Bone marrow (tissue), 2 donors: ENCODE measurements around the gene MRPL36.
"Not testable (repeated sequence)": the region's sequence is repeated elsewhere in the genome, so short reads cannot be mapped to it uniquely, and the experiment has no call there.

Experiments used
- DNase-seq, 2 donors: peaks; one replicate each; lab custom pipeline; 2025; lab: John Stamatoyannopoulos, UW

MRPL36 gene

DNA sequence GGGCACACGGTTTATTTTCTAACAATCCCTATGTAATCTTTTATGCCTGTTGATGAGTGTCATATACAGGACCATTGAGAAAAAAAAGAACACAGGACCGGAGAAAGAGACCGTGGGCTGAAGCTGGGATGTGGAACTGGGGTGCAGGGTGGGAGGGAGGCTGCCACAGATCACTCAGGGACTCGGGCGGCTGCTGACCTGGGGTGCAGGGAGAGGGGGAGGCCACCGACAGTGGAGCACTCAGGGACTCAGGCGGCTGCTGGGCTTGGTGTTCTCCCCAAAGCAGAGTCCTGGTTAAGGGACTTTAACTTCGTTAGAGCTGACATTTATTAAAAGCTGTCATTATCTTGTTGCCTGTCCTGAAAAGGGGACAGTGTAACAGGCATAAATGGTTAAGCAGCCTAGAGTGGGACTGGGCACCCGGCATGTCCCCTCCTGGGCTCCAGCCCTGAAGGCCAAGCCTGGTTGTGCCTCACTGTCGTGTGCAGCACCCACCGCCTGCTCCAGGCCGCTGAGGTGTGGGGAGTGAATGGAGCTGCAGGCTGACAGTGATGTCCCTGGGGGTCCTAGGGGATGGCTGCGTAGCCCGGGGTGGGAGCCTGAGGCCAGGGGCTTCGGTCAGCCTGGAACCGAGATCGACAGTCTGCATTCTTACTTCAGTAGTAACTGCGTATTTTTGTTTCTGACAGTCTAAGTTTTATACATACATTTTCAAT lies 15.6 kb upstream of the MRPL36 start:
- DNase-seq, result no peak

DNA sequence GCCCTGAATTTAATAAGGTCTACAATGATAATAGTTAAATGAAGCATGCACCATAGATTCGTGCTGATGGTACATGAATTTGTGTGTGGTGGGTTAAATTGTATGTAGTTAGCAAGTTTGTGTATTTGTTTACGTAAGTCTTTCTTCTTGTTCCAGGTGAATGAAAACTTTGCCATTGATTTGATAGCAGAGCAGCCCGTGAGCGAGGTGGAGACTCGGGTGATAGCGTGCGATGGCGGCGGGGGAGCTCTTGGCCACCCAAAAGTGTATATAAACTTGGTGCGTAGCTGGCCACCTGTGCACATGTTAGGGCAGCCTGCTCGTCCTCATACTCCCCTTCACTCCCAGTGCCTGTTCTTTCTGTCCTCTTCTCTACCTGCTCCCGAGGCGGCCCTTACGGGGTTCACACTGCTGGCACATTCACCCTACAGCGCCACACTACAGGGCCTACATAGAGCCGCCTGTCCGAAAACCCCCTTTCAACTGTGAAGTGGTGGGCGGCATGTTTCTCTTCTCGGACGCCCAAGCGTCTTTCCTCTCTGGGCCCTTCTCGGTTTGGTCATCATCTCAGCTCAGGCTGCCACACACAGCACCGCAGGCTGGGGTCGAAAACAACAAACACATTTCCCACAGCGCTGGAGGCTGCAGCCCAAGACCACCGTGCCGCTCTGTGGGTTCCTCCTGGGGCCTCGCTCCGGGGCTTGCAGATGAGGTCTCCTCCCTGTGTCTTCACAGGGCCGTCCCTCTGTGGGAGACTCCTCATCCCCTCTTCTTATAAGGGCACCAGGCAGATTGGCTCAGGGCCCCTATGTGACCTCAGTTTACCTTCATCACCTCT lies 14.8 kb upstream of the MRPL36 start:
- no peak for DNase-seq

DNA sequence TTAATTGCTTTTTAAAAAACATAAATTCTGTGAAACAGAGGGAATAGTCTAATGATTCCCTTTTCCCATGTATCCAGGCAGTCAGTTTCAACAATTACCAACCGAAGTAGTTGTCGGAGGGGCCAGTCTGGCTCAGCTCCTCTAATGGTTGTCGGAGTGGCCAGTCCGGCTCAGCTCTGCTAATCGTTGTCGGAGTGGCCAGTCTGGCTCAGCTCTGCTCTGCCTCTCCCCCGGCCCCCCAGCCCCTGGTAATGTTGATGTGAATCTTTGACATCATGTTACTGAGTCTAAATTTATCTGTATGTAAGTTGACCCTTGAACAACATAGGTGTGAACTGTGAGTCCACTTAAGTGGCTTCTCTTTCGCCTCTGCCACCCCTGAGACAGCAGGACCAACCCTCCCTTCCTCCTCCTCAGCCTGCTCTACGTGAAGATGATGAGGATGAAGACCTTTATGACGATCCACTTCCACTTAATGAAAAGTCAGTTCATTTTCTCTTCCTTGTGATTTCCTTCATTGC lies 11.0 kb upstream of the MRPL36 start:
- DNase-seq, result no peak

DNA sequence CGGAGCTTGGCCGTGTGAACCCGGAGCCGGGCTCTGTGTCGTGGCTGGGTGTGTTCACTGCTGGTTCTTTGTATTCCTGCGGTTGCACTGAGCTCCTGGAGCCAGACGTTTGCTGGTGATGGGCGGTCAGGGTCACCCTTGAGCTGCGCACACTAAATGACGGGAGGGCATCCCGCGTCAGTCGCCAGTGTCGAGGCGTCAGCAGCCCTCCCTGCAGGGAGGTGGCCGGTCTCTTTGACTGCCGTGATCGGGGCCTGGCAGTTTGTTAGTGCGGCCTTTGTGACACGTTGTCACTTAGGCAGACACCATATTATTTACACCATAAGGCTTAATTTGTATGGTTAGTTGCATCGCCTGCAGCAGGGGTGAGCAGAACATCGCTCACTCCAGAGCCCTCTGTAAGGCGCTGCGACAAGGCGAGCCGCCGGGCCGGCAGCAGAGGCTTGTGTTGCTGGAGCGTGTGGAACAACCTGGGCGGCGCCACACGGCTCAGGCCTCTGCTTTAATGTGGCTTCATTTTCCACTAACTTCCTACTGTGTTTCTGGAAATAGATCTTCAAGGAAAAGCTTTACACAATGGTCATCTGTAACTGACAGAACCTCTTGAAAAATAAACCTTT lies 9.9 kb upstream of the MRPL36 start:
- no peak for DNase-seq

- no peak for DNase-seq
Measured at GRCh38 chr5:1808439-1808838, 8.8 kb upstream of the MRPL36 start.

DNA sequence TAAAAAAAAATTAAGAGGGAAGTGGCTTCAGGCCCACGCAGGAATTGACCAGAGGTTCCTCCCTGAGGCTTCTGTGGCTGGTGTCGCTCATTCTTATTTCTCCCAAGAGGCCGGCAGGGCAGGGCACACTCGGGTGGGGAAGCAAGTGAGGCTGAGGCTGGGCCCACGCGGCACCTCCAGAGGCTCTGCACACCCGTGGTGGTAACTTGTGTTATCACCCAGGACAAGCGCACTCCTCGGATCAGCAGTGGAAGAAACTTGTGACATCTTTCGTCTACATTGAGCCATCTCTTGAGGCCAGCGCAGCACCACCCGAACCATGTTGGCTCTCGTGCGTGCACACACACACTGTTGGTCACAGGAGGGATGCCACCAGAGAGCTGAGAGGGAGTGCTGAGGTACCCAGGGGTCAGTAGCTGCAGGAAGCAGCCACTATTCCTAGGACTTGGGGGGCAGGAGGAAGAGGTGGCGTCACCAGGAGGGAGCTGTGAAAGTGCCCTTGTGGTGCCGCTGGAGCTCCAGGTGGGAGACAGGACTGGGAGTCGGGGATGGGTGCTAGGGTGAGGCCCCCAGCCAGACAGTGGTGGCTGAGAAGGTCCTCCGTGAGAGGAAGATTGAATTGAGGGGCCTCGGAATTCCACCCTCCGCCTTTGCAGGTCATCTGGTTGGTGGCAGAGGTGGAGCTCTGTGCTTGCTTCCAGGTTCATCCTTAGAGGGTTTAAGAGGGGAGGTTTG lies 8.0 kb upstream of the MRPL36 start:
- no peak for DNase-seq

DNA sequence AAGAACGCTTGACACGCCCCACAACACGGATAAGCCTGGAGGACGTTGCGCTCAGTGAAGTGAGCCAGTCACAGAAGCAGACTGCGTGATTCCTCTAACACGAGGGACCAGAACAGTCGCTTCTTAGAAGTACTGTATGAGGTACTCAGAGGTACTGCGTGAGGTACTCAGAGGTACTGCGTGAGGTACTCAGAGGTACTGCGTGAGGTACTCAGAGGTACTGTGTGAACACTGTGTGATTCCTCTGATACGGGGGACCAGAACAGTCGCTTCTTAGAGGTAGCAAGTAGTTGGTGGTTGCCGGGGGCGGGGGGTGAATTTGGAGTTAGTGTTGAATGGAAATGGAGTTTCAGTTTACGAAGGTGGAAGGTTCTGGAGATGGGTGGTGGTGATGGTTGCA lies 7.3 kb upstream of the MRPL36 start:
- no peak for DNase-seq

- DNase-seq, result no peak
Measured at GRCh38 chr5:1806199-1806598, 6.6 kb upstream of the MRPL36 start.

DNA sequence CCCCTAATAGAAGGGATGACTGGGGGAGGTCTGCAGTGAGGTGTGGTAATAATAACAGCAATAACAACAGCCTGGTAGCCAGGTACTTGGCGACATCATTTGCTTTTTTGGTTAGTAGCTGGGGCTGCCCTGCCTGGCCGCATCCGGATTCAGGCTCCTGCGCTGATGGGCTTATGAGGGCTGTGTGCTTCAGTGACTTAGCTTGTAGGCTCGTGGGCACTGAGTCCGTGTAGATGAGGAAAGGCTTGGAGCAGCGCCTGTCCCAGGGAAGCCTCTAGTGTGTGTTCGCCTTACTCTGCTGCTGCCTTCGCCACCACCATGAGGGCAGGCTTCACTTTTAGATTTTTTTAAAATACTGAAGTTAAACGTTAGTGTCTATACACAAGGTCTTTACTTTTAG lies 6.1 kb upstream of the MRPL36 start:
- DNase-seq, result no peak

DNA sequence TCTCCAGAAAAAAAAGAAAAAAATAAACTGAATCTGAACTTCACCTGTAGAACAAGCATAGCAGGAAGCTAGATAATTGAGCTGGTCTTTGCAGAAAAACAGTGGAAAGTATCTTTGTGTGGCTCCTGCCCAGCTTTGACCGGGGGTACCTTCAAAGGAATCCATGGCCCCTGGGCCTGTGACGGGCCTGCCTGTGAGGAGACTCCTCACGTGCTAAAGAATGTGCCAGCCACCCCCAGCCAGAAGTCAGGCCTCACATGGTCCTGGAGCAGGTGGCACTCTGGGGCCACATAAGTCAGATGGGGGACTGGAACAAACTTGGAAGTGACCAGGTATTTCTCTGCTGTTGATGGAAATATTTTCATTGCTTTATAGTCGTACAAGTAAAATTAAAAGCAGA lies 5.7 kb upstream of the MRPL36 start:
- DNase-seq, result no peak

- no peak for DNase-seq
Measured at GRCh38 chr5:1804001-1804690, 4.5 kb upstream of the MRPL36 start.

- no peak for DNase-seq
Measured at GRCh38 chr5:1803192-1803591, 3.6 kb upstream of the MRPL36 start.

DNA sequence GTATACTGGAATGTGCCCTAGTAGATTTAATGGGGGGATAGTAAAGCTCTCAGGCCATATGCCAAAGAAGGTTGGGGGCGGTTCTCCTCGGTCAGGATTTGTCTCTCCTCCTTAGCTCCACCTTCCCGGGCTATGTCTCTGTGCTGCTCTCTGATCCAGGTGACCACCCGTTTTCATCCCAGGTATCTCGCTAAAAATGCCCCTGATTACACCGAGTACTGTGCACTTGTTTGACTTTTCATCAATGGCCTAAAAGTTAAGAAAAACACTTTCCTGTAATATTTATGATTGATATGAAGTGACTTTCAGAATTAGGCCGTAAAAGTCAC lies 2.3 kb upstream of the MRPL36 start:
- no peak for DNase-seq

DNA sequence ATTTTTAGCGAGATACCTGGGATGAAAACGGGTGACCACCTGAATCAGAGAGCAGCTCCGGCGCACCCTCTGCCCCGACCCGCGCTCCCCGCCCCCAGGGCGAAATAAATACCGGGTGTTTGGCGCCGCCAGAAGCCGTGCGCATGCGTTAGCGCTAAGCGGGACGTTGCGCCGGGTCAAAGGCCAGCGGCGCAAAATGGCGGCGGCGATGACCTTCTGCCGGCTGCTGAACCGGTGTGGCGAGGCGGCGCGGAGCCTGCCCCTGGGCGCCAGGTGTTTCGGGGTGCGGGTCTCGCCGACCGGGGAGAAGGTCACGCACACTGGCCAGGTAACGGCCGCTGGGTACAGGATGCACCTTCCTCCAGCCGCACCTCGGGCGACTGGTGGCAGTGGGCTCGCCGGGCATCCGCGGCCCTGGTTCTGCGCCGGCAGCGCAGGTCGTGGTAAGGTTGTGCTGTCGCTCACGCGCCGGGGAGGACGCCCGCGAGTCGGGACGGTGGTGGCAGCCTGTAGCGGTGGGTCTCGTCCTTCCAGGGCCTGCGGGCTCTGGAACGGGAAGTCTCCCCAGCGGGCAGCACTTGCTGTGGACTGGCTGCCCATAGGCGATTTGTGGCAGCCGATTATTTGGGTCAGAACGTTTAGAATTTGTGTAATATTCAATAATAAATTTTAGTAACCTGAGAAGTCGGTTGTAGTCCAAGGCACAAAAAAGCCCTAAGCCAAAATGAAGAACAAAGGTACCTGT lies 1.8 kb upstream of the MRPL36 start, which contains the start of gene NDUFS6:
TSS of gene NDUFS6 (plus strand) at position 186 of the 745 bp plus-strand sequence. CDS start at position 197, 11 bp downstream.
- peak; percentile 13 to 67 for DNase-seq

- no peak for DNase-seq
Measured at GRCh38 chr5:1800472-1801221, 1.0 kb upstream of the MRPL36 start.

DNA sequence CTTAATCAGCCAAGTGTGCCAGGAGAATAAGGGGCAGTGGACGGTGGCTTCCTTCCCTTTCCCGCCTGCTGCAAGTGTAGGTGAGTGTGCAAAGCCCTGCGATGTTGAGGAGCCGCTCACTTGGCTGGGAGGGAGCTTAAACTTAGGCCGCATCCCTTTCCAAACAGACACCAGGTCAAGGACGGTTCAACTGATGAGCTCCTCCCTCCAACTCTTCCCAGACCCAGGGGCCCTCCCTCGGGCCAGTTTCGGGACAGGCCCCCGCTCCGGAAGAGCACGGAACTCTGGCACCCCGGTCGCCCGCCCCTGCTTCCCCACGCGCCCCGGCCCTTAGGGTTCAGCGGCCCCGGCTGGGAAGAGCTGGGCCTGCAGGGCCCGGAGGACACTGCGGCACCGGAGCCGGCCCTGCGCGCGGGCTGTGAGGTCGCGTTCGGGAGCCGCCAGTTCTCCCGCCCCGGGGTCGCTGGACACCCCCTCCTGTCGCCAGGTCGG lies 481 bp downstream of the MRPL36 start:
- no peak for DNase-seq

- DNase-seq, result not testable (repeated sequence)
Measured at GRCh38 chr5:1798589-1798988, 1.0 kb downstream of the MRPL36 start.

DNA sequence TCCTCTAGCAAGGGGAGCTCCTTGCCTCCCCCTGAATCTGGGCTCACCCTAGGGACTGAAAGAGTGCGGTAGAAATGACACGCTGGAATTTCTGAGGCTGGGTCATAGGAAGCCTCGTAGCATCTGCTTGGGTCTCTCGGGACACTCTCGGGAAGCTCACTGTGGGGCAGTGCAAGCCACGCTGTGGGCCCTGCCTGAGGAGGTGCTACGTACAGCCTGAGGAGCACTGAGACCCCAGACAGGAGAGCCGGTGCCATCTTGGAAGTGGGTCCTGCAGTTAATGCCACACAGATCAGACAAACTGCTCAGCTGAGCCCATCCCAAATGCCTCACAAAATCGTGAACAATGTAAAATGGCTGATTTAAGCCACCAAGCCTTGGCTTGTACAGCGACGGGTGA lies 1.8 kb downstream of the MRPL36 start:
- DNase-seq, result no peak

- no peak for DNase-seq
Measured at GRCh38 chr5:1797103-1797800, 2.4 kb downstream of the MRPL36 start.
